ENCODE data around the gene ELN. TPM values are rescaled to one million over a fixed set of nuclear protein-coding genes. Genes with fewer than 3 reads are reported as not detected.
A peak's percentile ranks its signal among the peaks of the same experiment; 100 is the strongest.

The ELN gene
- total RNA-seq, 2 donors from 2014 or later, result 0.10 TPM; not detected in 1

DNA sequence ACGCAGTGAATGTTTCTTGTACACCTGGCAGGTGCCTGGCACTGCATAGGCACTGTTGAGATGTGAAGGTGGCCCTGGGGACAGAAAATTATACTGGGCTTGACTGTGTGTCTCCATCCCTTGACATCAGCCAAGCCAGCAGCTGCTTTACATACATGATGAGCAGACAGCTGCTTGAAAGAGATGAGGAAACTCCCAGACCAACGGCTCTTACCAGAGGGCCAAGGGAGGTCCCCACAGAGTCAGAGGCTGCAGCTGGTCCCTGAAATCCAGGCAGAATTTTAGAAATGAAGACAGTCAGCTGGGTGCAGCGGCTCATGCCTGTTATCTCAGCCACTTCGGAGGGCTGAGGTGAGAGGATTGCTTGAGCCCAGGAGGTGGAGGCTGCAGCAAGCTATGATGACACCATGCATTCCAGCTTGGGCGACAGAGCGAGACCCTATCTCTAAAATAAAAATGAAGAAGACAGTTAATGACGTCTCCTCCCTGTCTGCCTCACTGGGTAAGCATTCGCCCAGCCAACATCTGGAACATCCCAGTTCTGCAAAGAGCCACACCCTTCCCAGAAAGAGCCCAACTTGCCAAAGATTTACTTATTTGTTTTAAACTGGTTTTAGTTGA, 73.2 kb downstream of the ELN start:
- Mint-ChIP-seq H3K36me3 (peaks cover 7% of the 10 kb centered on the region), H3K27ac (no peak overlapping the region), H3K4me3 (no peak overlapping the region), H3K27me3 (no peaks in the 10 kb centered on the region), H3K4me1 (ENCODE audit: low read depth in 2 of 2) (peaks cover 0 to 6% of the 10 kb centered on the region in 2 donors), H3K9me3 (no peaks in the 10 kb centered on the region)
- no peak for ATAC-seq
- DNase-seq (ENCODE audit: low spot score), result no peak

GRCh38 chr7:74103219-74103772, 75.3 kb downstream of the ELN start:
- no peaks in the 10 kb centered on the region for H3K36me3 Mint-ChIP-seq
- ATAC-seq (no peak), DNase-seq (ENCODE audit: low spot score) (no peak)
- no peaks in the 10 kb centered on the region for H3K27me3 Mint-ChIP-seq
- H3K4me1 Mint-ChIP-seq (ENCODE audit: low read depth in 2 of 2), result peaks cover 0 to 2% of the 10 kb centered on the region in 2 donors
- no peak overlapping the region for H3K27ac Mint-ChIP-seq
- no peaks in the 10 kb centered on the region for H3K9me3 Mint-ChIP-seq
- no peak overlapping the region for H3K4me3 Mint-ChIP-seq

GRCh38 chr7:74104702-74105101, 76.7 kb downstream of the ELN start:
- no peaks in the 10 kb centered on the region for H3K27me3 Mint-ChIP-seq
- no peaks in the 10 kb centered on the region for H3K9me3 Mint-ChIP-seq
- no peak for DNase-seq (ENCODE audit: low spot score)
- H3K4me3 Mint-ChIP-seq, result no peak overlapping the region
- no peak for ATAC-seq
- H3K36me3 Mint-ChIP-seq, result no peaks in the 10 kb centered on the region
- H3K4me1 Mint-ChIP-seq (ENCODE audit: low read depth in 2 of 2), result peaks cover 0 to 2% of the 10 kb centered on the region in 2 donors
- H3K27ac Mint-ChIP-seq, result no peak overlapping the region

GRCh38 chr7:74105992-74106391, 78.0 kb downstream of the ELN start:
- no peaks in the 10 kb centered on the region for H3K36me3 Mint-ChIP-seq
- H3K4me1 Mint-ChIP-seq (ENCODE audit: low read depth in 2 of 2), result peaks cover 0 to 2% of the 10 kb centered on the region in 2 donors
- ATAC-seq (no peak), DNase-seq (ENCODE audit: low spot score) (no peak)
- no peaks in the 10 kb centered on the region for H3K9me3 Mint-ChIP-seq
- H3K27ac Mint-ChIP-seq, result no peak overlapping the region
- H3K4me3 Mint-ChIP-seq, result no peak overlapping the region
- no peaks in the 10 kb centered on the region for H3K27me3 Mint-ChIP-seq

- ATAC-seq (no peak), DNase-seq (ENCODE audit: low spot score) (no peak)
- Mint-ChIP-seq H3K27me3 (no peaks in the 10 kb centered on the region), H3K4me1 (ENCODE audit: low read depth in 2 of 2) (peaks cover 0 to 2% of the 10 kb centered on the region in 2 donors), H3K27ac (no peak overlapping the region), H3K36me3 (no peaks in the 10 kb centered on the region), H3K9me3 (no peaks in the 10 kb centered on the region), H3K4me3 (no peak overlapping the region)
These were observed 78.9 kb downstream of the ELN start for GRCh38 chr7:74106846-74107245.

DNA sequence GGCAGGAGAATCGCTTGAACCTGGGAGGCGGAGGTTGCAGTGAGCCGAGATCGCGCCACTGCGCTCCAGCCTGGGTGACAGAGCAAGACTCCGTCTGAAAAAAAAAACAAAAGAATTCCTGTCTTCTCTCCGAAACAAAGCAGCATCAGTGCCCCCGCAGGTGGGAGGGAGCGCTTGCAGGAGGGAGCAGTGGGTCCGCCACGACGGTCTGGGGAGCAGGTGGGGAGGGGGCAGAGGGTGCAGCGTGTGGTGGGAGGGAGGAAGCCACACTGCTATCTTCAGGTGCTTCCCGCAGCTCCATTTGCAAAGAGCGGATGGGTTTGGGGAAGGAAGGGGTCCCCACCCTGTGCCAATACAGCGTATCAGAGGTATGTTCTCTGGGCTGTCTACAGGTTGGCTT, 87.4 kb downstream of the ELN start:
- Mint-ChIP-seq H3K27me3 (no peaks in the 10 kb centered on the region), H3K4me3 (no peak overlapping the region), H3K27ac (no peak overlapping the region), H3K4me1 (ENCODE audit: low read depth in 2 of 2) (peaks cover 0 to 3% of the 10 kb centered on the region in 2 donors), H3K9me3 (no peaks in the 10 kb centered on the region), H3K36me3 (no peaks in the 10 kb centered on the region)
- no peak for DNase-seq (ENCODE audit: low spot score)
- ATAC-seq, result peak in 1 of 2 donors; percentile 13

DNA sequence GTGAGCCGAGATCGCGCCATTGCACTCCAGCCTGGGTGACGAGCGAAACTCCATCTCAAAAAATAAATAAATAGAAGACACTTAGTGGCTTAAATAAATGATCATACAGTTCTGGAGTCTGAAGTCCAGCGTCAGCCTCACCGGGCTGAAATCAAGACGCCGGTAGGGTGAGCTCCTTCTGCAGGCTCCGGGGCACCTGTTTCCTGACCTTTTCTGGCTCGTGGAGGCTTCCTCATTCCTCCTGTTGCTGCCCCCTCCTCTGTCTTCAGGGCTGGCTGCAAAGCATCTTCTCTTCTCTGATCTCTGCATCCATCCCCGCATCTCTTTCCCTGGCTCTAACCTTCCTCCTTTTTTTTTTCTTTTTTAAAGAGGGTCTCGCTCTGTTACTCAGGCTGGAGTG, 88.4 kb downstream of the ELN start:
- no peaks in the 10 kb centered on the region for H3K9me3 Mint-ChIP-seq
- no peaks in the 10 kb centered on the region for H3K27me3 Mint-ChIP-seq
- ATAC-seq (no peak), DNase-seq (ENCODE audit: low spot score) (no peak)
- no peak overlapping the region for H3K27ac Mint-ChIP-seq
- H3K4me1 Mint-ChIP-seq (ENCODE audit: low read depth in 2 of 2), result peaks cover 0 to 3% of the 10 kb centered on the region in 2 donors
- peaks cover 2% of the 10 kb centered on the region for H3K36me3 Mint-ChIP-seq
- H3K4me3 Mint-ChIP-seq, result no peak overlapping the region

Other genes starting within 250 kb of the ELN start
- gene CLDN4, start 197.2 kb upstream of the ELN start, total RNA-seq, result not detected
- not detected for gene METTL27, start 185.7 kb upstream of the ELN start, total RNA-seq
- gene TMEM270, start 167.0 kb upstream of the ELN start, total RNA-seq, result not detected
- 10 to 100 TPM; 48.4 to 52.9 TPM for gene LIMK1, start 55.6 kb downstream of the ELN start, total RNA-seq
- gene EIF4H, start 146.2 kb downstream of the ELN start, total RNA-seq, result 100 to 1,000 TPM; 344 to 347 TPM
- 100 to 1,000 TPM in 1 of 2 donors, 10 to 100 TPM in 1; 78.0 to 161 TPM for gene LAT2, start 181.8 kb downstream of the ELN start, total RNA-seq
- 10 to 100 TPM; 66.4 to 87.5 TPM for gene RFC2, start 226.2 kb downstream of the ELN start, total RNA-seq